ENCODE data around the gene NPDC1.

DNA sequence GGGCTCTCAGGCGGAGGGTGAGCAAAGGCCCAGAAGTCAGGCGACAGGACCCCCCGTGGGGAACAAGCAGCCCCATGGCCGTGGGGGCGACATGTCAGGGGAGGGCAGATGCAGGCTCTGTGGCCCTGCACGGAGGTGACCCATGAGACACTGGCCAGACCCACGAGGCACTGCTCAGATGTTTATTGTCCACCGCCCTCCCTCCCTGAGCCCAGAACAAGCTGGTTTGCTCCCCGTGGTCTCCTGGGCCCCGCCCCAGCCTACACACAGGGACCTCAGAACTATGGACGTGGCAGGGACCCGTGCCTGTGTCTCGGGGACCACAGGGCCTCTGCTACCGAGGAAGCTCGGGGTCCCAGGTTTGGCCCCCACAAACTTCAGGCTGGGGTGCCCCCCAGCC is 16.0 kb downstream of the NPDC1 start:
- TF ChIP-seq, protein P1, sequence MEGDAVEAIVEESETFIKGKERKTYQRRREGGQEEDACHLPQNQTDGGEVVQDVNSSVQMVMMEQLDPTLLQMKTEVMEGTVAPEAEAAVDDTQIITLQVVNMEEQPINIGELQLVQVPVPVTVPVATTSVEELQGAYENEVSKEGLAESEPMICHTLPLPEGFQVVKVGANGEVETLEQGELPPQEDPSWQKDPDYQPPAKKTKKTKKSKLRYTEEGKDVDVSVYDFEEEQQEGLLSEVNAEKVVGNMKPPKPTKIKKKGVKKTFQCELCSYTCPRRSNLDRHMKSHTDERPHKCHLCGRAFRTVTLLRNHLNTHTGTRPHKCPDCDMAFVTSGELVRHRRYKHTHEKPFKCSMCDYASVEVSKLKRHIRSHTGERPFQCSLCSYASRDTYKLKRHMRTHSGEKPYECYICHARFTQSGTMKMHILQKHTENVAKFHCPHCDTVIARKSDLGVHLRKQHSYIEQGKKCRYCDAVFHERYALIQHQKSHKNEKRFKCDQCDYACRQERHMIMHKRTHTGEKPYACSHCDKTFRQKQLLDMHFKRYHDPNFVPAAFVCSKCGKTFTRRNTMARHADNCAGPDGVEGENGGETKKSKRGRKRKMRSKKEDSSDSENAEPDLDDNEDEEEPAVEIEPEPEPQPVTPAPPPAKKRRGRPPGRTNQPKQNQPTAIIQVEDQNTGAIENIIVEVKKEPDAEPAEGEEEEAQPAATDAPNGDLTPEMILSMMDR (IDR thresholded peaks at IDR 0.05), result no peak
- no peak for TF ChIP-seq POLR2AphosphoS5 (IDR thresholded peaks at IDR 0.05)
